HG03520 (cell line): ENCODE measurements around the gene DCC.

Experiments
- ATAC-seq: cut with Tn5 transposase; IDR thresholded peaks from one replicate; pipeline ENCODE4 v1.9.1; 2021; ENCODE audit warnings: mild to moderate bottlenecking, moderate library complexity; ENCODE audit not compliant: unreplicated experiment

DCC gene

DNA sequence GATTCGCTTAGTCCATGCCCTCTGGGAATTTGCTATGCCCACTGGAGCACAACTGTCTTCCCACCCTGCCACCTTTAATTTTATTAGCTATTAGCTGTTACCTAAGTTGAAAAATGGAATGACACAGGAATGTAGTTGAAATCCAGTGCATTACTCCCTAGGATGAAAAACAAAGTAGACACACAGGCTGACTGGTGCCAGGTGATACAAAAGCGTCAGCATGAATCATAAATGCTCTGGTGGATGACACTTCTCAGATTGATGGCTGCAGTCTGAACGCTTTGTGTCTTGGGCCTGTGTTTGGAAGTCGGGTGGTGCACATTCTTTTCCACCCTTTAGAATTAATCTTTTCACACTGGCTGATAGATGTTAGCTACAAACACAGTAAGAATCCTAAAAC, 802.0 kb downstream of the DCC start:
- ATAC-seq: no peak

DNA sequence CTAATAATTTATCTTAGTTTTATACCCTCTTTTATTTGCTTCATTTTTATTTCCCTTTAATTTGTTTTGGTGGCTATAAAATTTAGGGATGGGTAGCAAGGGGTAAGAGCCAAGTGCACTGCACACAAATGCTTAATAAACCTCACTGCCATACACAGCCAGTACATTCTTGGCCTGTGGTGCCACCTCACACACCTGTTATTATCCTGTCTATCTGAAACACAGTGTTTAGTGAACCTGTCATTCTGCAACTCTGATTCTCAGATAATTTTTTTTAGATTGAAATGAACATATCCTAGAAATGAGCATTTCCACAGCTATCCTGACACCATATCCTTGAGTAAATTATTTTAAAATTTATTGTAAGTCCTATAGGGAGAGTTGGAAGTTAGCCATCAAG, 807.5 kb downstream of the DCC start:
- ATAC-seq: no peak

DNA sequence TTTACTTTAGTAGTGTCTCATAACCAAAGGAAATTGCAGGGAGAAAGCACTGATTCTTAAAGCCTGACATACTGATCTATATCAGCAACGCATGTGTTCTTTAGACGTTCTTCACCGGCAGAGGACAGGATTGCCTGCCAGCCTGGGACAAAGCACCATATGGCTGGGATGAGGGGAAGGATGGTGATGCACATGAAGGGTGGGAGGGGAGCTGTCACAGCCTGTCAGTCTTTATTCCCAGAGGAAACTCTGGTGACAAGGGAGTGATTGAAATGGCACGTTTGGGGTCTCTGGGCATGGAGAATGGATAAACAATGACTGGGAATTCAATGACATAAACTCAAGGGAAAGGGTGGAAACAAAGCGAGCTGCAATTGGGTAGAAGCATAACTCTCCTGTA, 808.1 kb downstream of the DCC start:
- no peak for ATAC-seq

DNA sequence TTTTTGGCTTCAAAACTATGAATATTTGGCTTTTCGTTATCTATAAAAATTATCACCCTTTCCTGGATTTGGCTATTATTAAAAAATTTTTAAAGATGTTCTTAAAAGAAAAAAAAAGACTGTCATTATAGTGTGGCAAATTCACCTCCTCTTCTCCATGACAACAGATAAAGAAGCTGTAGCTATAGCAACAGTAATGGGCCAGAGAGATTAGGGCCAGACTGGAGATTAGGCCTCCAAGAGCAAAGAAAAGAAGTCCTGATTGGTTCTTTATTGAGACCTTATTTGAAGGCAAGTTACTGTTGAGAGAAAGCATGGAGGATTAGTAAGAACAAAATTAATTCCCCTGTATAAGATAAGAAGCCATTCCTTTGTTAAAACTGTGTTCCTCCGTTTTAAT, 812.5 kb downstream of the DCC start:
- ATAC-seq: no peak

DNA sequence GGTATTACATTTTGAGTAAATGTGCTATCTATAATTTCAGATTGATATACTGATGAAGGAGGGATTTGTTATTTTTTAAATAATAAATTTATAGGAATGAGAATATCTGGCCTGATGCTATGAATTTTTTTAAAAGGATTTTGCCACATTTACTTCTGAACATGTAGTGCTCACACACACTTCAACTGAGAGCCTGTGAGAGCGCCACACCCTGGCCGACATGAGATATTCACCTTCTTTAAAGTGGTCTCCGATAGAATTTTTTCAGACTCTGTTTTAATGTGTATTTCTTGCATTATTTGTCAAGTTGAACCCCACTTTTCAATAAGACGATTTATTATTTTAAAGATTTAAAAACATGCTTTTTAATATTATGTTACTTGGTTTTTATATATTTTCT, 813.3 kb downstream of the DCC start:
- no peak for ATAC-seq

DNA sequence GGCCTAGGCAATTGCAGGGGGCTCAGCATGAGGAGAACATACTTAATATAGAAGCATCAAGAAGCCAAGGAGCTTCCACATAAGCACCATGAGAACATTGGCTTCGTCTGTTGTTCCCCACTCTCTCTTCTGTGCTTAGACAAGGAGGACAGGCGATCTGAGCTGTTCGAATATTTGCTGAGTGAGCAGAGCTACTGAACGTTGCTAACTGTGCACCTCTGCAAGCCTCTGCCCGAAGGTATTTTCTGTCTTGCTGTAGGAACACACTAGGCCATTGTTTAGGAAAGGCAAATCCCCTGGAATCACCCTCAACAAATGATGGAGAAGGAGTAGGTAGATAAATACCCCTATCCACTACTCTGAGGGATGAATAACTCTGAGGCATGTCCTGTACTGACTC, 813.8 kb downstream of the DCC start:
- ATAC-seq: no peak

DNA sequence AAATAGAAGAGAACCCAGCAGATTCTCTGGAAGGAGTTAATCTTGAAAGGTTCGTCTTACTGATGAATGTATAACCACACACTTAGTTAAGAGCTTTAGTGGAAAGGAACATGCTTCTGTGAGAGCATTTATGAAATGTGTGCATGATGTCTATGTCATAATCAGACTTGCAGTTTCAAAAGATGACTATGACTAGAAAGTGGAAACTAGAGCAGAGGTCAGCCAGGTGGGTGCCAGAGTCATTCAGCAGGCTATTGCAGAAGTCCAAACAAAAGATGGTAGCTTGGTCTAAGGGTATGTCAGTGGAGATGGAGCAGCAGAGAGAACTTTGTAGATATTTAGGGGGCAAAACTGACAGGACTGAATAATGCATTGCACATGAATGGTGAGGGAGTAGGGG, 825.8 kb downstream of the DCC start:
- no peak for ATAC-seq

DNA sequence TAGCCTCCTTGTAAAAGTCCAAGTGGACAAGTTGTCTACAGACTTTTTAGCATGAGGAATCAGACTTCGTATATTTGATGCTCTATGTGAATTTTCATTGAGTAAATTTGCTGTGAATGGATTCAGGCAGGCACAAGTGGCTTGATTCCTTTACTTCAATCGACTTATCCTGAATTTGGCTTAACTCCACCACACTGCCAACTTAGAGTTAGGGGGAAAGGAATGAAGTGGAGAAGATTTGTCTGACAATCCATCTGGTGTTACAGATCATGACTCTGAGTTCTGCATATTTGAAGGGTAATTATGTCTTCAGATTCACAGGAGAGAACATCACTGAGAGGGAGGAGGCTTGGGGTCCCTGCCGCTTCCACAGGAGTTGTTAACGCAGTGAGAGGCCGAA, 829.3 kb downstream of the DCC start:
- ATAC-seq: no peak

DNA sequence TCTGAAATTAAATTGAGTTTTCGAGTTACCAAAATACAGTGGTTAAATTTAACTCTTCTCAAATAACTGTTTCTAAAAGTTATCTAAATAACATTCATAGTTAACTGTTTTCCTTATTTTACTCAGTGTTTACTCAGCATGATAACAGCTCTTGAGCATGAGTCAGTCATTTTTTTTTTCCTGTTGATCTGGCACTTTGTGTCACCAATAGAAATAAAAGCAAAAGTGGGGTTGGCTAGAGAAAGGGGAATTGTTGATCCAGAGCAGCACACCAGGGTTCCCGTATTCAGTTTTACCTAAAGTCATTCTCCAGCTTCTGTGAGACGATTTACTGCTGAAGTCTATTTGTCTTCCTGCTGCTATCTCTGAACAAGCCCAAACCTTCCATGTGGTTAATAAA, 851.6 kb downstream of the DCC start:
- no peak for ATAC-seq

DNA sequence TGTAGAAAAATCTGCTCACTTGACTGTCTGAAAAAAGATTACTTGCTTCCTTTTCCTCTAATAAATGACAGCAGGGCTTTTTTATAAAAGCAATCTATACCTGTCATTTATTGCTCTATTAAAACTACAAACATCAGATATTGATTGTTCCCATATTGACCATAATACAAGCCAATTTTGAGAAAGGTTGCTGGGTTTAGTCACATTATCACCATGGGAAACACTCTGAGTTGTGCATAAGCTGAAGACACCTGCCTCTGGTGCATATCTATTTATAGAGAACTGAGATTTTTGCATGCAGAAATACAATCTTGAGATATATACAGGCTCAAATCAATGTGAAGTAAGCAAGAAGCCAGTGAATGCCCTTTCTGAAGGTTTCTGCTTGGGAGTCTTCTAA, 853.9 kb downstream of the DCC start:
- no peak for ATAC-seq

DNA sequence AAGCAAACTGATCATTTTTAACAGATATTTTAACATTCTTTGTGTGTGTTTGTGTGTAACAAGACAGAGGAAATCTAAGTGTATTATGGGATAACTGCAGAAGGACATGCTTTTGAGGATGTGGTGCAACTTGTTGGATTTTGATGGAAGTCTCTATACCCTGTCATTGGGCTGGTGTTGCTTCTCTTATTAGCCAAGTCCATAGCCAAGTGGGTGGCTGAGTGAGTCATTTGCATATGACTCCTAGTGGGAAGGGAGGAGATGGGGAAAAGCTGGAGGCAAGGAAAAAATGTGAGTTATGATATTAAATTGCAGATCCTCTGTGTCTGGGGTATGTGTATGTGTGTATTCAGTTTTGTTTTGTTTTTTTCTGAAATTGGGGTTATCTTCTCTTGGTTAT, 879.9 kb downstream of the DCC start:
- ATAC-seq: no peak

DNA sequence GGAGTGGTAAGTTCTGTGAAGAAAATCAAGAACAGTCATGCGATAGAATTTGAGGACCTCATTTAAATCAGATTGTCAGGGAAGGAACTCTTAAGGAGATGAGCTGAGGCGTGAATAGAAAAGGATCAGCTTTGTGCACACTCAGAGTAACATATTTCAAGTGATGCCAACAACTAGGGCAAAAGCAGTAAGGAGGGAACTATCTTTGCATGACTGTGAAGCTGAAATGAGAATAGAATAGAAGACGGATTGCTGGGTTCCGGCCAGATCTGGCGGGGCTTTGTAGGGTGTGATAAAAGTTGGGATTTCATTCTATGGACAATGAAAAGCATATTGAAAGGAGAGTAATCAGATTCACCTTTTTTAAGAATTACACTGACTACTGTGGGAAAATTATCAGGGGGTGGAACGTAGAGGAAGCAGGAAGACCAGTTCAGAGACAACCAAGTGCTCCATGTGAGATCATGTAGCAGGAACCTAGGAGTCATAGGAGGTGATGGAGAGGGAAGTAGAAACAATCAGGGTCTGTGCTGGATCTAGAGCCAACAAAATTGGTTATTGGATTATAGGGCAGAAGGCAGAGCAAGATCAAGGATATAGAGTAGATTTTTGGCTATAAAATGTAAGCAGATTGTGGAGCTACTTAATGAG, 884.3 kb downstream of the DCC start:
- no peak for ATAC-seq

DNA sequence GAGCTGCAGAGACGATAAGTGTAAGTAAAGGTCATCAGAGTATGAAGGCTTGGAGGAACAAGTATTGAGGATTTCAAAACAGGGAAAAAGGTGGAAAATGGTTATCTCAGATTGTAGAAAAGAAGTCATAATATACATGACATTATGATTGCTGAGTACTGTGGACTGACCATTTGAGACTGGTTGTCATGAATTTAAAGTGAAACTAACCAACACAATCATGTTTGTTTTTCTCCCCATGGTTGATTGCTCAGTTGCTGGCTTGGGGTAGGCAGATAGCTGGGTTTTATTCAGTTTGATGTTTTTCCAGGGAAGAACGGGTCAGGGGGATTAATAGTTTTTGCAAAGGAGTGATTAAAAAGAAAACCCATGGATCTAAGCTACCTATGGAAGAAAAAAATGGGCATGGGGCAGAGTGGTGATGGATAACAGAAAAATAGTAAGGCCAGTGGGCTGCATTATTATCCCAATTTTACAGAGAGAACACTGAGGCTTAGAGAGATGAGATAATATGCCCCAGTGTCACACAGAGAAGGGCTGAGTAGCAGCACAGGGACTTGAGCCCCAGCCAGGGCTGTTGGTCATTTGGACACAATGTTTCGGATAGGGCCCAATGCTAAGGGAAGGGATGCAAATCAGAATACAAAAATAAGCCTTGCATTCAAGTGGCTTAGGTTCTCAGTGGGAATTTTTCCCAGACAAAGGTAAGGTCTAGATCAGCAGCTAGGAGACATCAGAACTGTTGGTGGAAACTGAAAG, 885.7 kb downstream of the DCC start:
- no peak for ATAC-seq

DNA sequence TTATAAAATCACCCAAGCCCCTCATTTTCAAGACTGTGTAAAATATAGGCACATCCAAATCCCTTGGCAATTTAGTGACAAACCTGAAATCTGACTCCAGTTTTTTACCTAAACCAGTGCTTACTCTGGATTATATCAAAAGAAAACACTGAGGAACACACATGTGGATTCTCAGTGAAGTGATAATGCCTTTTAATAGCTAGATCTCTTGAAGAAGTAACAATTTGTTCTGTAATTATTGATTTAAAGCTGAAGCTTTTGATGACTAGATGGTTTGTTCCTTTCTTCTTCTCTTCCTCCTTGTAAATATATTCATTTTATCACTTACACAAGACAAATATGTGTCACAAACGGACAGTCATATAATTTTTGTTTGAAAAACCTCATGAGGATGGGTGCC, 894.6 kb downstream of the DCC start:
- no peak for ATAC-seq

DNA sequence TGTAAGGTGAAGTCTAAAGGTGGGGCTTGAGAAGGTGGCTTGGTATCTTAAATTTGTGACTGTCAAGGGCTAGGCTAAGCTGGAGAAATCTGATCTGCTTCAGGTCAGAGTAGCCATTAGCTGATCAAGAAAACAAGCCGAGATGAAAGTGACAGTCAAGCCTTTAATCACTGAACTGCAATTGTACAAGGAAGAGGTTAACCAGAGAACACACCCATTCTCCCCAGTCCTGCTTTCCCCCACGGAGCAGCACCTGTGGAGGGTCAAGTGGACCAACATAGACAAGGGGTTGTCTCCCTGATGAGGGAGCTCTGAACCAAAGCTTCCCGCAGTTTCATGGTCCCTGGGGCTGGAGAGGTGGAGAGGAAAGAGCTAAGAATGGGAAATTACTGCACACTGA, 901.2 kb downstream of the DCC start:
- ATAC-seq: no peak

DNA sequence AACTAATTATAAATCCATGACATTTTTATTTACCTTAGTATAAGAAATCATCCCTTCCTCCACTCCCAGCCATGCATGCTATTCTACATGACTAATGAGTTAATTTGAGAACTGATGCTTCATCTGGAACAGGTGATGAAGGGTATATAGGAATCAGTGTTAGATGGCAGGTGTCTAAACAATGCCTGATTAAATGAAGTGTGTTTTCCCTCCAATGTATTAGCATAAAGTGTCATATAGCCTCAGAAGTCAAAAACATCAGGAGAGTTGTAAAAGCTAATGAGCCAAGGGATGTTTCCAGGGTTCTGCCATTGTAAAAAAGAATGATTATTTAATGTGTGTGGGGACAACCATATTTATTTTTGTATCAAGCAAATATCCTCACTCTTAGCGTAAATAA, 913.8 kb downstream of the DCC start:
- no peak for ATAC-seq

DNA sequence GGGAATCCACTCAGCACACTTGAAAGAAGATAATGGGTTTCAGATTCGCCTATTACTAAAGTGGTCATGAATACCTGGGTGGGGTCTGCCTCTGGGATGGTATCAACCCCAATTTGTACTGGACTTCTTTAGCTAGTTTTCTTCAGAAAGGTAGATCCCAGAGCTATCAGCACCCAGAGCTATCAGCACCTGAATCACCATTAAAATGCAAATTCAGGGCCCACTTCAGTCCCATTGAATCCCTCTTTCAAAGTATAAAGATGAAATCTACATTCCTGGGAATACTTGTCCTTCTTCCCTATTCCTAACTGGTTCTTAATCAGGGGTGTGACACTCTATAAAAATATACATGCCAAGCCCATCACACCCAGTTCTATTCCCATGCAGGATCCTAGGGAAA, 914.3 kb downstream of the DCC start:
- ATAC-seq: no peak

DNA sequence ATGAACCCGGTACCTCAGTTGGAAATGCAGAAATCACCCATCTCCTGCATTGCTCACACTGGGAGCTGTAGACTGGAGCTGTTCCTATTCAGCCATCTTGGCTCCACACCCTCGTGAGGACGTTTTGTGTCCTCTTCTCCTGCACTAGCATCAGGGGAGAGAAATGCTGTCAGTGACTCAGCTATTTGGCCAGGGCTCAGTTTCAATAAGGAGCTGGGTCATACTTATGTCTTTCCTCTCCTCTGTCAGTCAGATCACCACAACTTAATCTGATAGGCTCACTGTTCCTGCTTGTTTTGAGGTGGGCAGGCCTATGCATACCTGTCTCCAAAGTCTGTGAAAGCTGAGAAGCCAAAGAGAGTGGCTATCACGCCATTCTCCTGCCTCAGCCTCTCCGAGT, 921.2 kb downstream of the DCC start:
- no peak for ATAC-seq

DNA sequence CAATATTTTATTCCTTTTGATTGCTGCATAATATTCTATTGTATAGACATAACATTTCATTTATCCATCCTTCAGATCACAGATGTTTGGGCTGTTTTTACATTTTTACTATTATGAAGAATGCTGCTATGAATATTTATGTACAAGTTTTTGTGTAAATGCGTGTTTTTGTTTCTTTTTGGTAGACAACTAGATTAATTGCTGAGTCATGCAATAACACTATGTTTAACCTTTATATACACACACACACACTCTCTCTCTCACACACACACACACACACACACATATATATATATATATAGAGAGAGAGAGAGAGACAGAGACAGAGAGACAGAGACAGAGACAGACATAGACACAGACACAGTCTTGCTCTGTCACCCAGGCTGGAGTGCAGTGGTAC, 926.9 kb downstream of the DCC start:
- no peak for ATAC-seq

DNA sequence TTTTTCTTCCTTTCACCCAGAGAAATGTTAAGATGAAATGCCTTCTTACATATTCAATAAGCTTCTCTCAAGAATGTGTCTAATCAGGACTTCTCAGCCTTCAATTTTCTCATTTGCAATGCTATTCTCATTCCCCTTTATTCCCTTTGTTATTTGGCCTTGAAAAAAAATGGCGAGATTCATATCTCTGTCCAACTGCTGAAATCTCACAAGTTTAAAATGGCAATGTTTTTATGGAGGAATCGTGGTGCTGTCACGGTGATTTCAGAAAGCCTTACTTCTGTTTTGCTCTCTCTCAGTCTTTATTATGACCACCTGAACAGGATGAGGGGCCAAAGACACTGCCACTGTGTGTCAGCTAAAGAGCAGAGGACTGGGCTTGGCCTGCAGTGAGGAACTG, 928.5 kb downstream of the DCC start:
- ATAC-seq: no peak

DNA sequence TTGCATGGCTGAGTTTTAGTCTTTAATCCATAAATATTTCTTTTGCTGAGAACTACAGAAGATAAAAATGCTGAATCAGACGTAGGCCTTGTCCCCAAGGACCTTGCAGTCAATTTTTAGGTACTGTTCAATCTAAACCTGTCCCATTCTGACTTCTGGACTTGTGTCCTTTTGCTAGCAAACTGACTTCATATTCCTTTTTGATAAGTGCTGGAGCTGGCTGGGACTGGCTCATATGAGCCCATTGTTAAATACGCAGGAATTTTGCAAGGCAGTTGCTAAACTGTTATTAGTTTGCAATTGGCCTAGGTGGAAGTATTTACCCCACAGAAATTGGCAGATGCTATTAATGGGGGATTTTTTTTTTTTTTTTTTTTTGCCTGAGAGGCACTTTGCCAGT, 941.4 kb downstream of the DCC start:
- ATAC-seq: no peak

DNA sequence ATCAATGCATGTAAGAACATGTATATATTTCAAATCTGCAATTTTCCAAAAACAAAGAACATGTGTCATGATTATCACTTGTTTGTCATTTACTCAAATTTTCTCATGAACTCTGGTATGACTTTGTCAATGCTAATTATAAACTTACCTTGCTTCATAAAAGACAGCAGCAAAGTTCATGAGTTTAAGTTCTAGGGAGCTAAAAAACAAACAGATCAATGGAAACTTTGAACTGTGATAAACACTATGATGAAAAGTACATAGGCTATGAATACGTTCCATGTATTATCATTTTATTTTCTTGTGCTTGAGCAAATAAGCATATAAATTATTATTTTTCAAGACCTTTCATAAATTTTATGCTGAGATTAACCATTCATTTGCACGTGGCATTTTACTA, 943.7 kb downstream of the DCC start:
- ATAC-seq: no peak

DNA sequence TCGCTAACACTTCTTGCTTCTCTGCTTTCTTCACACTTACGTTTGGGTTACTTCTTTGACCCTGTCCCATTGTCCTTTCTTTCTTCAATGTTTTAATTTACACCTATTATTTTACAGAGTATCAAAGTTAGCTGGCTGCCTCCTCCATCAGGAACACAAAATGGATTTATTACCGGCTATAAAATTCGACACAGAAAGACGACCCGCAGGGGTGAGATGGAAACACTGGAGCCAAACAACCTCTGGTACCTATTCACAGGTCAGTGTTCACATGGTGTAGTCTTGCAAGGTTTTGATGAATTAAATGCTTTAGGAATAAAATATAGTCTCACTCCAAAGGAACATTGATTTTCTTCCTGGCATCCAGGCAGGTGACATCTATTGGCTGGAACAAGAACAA, 965.5 kb downstream of the DCC start:
- ATAC-seq: no peak
